AG09319 (cell line): Measurements from ENCODE around the gene LRCH1.

Experiments
- DNase-seq: peaks from one replicate; pipeline ENCODE4 v3.0.0-alpha.2; 2010; ENCODE audit warnings: low read depth; ENCODE audit errors: extremely low read depth
- CTCF ChIP-seq: IDR thresholded peaks from 2 replicates; pipeline ENCODE4 v1.5.1; 2011; ENCODE audit warnings: low read depth, mild to moderate bottlenecking, inconsistent platforms, low read length, moderate library complexity

Gene LRCH1

GRCh38 chr13:46554951-46555350, 2.0 kb downstream of the LRCH1 start:
- DNase-seq, result no peak
- TF ChIP-seq CTCF, result no peak

- DNase-seq, result no peak
- TF ChIP-seq CTCF, result no peak
Measured at GRCh38 chr13:46555722-46556417, 2.9 kb downstream of the LRCH1 start.

GRCh38 chr13:46556418-46556779, 3.4 kb downstream of the LRCH1 start:
- DNase-seq, result no peak
- no peak for TF ChIP-seq CTCF

GRCh38 chr13:46559272-46559805, 6.4 kb downstream of the LRCH1 start:
- no peak for TF ChIP-seq CTCF
- DNase-seq, result no peak

GRCh38 chr13:46560778-46561177, 7.8 kb downstream of the LRCH1 start:
- no peak for DNase-seq
- no peak for TF ChIP-seq CTCF

GRCh38 chr13:46561286-46561685, 8.3 kb downstream of the LRCH1 start:
- TF ChIP-seq CTCF, result no peak
- no peak for DNase-seq

- no peak for DNase-seq
- TF ChIP-seq CTCF, result no peak
Measured at GRCh38 chr13:46561691-46562090, 8.7 kb downstream of the LRCH1 start.
